HT-29 (cell line): ENCODE results near the gene PDIA6. TPM values are rescaled to one million over a fixed set of nuclear protein-coding genes. Genes with fewer than 3 reads are reported as not detected.
A peak's percentile ranks its signal among the peaks of the same experiment; 100 is the strongest.
"Not testable (repeated sequence)": the region's sequence is repeated elsewhere in the genome, so short reads cannot be mapped to it uniquely, and the experiment has no call there.

ENCODE experiments used
- DNase-seq: peaks from one replicate; pipeline ENCODE4 v3.0.0-alpha.2; 2015; ENCODE audit warnings: low spot score
- total RNA-seq: library from RNA; depleted of rRNA; stranded (reverse); fragments of >200 nt; shearing (Covaris generic); gene quantifications from 2 replicates; pipeline ENCODE4 v1.2.3, GENCODE V29; 2014

Gene PDIA6
- total RNA-seq, 1 experiment from 2014 or later: 193 TPM

DNA sequence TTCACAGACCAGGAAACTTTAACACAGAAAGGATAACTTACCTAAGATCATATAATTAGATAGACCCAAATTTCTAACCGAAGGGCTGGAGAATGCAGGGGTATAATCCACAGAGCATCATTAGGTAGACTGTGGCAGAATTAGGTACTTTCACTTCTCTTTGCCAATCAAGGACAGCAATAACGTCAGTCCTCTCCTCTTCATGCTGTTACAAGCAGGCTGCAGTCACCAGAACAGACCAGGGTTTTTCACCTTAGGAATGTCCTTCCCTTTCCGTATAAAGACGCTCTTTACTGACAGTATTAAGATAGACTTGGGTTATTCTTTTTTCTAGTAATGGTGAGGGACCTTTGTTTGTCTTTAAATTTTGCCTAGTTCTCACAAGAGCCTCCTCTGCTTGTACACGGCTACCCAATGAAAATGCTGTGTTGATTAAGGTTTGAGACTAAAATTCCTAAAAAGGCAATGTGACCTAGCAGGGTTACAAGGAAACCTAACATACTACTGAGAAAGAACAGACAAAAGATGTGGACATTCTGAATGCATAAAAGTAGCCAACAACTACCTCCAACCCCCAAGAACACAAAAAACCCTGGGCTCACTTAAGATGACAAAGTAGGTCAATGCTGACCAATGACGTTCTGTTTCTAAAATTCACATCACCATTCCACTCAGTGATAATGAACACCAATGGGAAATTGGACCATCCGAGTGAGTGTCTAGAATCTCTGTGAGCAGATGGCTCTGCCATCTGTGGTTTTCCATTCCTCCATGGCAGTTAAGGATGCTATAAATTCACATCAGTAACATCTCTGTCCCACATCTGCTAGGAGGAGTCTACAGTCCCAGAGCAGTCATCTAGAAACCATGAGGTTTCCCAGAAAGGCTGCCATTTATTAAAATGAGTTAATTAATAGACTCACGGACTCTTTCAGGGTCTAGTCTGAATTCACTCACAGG, 2.1 kb downstream of the PDIA6 start:
- no peak for DNase-seq

DNA sequence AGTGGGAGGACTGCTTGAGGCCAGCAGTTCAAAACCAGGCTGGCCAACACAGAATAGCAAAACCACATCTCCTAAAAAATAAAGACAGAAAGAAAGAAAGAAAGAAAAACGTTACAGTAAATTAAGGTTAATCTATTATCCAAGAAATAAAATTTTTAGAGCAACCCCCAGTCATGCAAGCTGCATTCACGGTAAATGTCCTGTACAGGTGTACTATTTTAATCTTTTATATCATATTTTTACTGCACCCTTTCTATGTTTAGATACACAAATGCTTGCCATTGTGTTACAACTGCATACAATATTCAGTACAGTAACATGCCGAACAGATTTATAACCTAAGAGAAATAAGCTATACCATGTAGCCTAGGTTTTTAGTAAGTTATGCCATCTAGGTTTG, 6.0 kb downstream of the PDIA6 start:
- DNase-seq: no peak

DNA sequence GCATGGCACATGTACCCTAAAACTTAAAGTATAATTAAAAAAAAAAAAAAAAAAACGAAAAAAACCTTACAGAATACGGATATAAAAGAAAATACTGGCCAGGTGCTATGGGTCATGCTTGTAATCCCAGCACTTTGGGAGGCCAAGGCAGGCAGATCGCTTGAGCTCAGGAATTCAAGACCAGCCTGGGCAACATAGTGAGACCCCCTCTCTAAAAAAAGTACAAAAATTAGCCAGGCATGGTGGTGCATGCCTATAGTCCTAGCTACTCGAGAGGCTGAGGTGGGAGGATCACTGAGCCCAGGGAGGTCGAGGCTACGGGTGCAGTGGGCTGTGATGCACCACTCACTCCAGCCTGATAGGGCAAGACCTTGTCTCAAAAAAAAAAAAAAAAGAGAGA, 6.6 kb downstream of the PDIA6 start:
- not testable (repeated sequence) for DNase-seq

DNA sequence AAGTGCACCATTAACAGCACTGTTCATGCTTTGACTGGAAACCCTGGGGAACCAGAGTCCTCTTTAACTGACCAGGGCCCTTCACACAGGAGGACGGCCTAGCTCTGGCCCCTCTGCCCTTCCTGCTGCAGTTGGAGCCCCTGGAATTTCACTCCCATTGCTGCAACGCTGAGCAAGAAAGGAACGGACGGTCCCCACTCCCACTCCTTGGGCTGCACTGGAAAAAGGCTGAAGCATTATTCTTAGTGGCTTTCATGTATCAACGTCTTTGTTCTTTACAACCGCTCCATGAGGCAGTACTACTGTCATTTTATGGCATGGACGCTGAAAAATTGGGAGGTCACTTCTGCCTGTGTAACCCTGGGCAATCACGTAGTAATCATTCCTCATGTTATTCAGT, 9.9 kb downstream of the PDIA6 start:
- no peak for DNase-seq

DNA sequence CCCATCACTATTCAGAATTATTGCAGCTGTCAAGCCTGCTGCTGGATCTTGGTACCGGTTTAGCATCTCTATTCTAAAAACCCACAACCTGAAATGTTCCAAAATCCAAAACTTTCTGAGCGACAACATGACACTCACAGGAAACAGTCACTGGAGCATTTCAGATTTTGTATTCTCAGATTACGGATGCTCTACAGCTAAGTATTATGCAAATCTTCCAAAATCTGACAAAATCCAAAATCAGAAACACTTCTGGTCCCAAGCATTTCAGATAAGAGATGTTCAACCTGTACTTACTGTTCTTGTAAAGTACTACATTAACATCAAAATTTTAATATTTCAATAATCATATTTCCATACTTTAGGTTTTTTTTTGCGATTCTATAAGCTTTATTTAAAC, 12.4 kb downstream of the PDIA6 start:
- no peak for DNase-seq

DNA sequence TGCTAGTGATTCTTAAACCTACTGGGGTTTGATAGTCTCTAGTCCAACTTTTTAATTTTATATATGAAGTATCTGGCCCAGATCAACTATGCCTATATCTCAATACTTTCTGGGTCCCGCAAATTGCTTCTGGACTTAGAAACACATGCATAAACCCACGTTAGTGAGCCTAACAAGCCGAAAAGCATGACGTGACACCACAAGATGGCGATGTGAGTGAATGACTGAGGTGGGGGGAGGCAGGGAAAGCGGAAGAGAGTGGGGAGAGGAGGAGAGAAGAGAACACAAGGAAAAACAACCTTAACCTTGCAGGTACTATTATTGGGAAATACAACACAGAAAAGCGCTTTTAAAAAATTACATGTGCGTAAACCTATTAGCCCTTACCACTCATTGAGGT, 13.8 kb downstream of the PDIA6 start:
- no peak for DNase-seq

DNA sequence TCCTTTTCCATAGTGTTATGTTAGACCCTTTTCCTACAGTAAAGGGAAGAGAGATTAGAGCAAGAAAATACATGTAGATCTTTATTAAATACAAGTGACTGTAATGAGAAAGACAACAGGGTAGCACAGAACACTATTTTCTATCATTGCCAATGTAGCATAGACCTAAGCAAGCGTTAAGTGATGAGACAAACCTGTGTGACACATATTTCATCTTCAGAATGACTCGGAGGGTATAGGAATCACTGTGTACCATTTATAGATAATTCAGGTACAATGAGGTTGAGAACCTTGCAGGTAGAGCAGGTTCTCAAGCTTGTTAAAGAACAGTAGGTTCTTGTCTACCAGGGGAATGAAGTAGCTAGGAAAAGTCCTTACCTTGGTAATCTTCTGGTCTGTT, 15.9 kb downstream of the PDIA6 start:
- DNase-seq: no peak

DNA sequence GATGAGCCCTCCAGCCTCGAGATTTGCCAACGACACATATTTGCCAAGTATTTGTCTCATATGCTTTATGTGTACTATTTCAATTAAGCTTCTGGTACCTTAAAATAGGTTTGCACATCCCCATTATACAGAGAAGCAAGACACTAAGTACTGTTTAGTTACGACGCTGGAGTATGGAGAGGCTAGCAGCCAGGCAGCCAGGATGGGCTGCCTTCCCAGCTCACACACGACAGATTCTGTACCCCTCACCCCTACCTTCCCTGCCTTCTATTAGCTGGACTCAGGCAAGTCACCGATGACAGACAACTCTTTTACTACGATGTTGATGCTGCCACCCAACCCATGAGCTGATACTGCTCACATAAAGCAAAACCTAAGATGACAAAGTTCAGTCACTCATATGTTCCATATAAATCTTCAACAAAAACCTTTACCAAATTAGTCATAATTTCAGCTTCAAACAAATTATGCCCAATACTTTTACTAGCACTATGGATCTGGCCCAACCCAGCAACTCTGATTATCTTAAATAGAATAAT, 17.0 kb downstream of the PDIA6 start:
- no peak for DNase-seq

DNA sequence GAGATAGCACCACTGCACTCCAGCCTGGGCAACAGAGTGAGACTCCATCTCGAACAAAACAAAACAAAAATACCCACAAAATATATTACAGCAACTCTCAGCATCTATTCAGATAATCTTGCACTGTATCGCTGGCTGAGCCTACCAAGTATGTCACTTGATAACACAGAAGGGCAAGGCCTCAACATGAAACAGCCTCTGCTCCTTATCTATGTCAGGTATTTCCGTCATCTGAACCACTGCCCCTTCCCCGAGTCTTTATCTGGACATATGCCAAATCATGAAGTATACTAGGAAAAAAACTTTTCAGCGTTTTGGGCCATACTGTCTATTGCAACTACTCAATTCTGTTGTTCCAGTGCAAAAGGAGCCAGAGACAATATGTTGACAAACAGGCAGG, 17.7 kb downstream of the PDIA6 start:
- no peak for DNase-seq

DNA sequence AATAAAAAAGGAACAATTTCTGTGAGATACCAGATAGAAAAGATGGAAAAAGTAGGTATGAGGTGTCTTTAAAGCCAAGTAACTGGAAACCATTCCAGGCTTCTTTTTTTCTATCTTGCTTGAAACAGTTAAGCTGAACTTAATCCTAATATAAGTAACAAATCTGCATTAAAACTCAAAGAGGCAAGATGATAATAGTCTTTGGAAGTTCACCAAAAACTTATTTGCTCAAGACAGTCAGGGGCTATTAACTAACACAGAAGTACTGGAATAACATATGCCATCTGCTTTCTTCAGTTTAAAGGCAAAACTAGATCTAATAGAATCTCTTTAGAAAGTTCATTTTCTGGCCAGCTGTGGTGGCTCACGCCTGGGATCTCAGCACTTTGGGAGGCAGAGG, 18.8 kb downstream of the PDIA6 start:
- no peak for DNase-seq

DNA sequence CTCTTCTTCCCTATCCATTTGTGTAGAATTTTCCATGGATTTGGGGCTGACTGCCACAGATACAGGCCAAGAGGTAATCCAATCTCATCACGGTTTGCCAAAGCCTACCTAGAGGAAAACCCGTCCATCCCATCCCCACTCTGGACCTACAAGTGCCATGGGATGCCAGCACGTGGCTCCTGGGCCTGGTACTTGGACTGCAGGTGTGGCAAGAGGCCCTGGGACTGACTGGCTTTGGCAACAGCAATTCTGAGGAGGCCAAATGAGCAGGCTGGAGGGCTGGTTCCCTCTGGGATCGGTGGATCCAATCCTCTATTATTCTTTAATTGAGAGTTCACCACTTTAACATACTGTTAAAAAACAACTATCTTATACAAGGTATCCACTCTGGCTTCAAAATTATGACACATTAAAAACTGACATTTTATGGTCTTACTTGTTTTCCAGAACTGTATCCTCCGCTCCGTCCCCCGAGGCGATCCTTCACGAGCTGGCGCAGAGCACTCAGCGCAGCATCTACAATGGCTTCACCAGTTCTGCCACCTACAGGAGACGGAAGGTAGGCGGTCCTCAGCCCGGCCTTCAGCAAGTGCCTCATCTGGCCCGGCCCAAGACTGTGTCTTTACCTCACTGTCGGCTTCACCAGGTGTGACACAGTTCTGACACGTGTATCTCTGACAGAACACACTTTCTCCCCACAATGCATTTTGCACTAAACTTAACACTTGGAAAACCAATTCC, 19.8 kb downstream of the PDIA6 start:
- DNase-seq: no peak

DNA sequence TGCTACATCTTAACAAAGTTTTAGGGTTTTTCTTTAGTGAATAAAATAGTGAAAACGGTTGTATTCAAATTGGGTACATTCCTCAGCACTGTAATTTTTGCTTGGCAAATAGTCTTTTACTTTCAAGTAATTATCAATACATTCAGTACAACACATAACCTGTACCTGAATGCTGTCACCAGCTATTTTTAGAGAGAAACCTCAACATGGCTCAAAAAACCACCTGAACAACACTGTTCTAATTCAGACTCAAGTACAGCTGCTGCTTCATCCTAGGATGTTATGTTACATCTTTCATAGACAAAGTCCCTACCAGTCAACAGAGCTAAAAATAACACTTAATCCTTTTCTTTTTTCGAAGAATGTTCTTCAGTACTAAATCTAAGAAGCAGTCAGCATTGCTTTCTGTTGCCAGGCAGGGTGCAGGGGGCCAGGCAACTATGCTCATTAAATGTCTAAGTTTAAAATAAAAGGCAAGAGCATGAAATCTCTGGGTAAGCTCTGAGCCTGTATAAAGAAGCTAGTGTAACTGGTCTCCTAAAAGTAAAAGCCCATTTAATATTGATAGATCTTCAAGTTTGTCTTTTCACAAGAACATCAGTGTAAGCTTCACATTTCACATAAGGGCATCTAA, 20.5 kb downstream of the PDIA6 start:
- no peak for DNase-seq

DNA sequence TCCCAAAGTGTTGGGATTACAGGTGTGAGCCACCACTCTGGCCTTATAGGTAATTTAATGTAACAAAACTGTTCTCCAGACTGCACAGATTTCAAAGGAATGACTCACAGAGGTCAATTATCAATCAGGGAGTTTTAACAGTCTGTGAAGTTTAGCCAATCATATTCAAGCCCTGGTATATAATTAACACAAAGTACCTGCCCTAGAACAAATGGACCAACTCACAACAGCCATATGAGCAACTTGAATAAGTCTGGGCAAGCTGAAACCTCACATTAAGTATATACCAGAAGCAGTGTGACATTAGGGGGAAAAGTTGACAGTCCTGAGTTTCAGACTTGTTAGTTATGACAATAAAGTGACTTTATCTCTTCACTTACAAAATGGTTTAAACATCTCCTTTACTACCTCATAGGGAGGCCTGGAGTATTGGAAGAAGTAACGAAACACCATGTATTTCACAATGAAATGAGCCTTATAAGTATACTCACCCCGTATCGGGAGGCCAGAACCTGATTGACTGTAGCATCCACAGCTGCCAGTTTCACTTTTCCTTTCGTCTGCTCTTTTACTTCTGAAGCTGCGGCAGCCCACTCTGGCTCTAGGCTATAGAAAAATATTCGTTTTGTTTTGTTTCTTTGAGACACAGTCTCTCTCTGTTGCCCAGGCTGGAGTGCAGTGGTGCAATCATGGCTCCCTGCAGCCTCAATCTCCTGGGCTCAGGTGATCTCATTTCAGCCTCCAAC, 22.2 kb downstream of the PDIA6 start:
- no peak for DNase-seq

DNA sequence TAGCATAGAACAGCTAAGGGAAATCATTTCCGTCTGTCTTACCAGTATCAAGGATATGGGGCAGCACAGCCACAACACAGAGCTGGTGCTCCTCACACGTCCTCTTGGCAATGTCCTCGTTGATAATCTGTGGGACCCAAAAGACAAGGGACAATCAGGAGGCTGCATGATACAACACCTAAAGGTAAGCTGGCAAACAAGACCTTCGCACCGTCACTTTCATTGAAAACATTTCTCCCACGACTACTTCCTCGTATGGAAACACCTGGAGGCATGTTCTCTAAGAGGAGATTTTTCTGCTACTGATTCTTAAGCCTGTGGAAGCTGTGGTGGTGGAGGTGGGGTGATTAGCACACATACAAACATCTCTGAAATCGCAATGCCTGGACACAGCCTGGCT, 23.7 kb downstream of the PDIA6 start:
- no peak for DNase-seq

DNA sequence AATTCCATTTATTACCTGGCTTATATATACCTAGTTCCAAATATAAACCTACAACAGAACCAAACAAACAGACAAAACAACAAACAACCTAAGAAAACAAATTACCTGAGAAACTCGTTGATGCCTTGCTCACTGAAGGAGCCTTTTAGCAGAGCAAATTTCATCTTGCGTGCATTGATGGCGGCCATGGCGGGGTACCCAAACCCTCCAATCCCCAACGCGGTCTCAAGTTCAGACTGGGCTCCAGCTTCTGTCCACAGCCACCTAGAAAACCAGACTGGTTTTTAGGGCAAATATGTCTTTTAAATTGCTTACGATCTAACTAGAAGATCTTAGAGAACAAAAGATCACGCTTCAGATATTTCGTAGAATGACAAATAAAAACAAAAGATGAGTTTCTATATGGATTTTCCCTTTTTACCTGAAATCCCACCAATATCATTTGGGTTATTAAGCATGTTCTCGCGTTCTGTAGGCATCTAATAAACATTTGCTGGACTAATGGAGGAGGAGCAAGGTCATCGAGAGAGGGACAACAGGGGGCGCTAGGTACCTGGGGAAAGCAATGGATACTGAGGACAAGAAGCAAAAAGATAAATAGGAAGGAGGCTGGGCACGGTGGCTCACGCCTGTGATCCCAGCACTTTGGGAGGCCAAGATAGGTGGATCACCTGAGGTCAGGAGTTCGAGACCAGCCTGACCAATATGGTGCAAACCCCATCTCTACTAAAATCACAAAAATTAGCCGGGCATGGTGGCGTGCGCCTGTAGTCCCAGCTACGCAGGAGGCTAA, 25.2 kb downstream of the PDIA6 start:
- DNase-seq: no peak

DNA sequence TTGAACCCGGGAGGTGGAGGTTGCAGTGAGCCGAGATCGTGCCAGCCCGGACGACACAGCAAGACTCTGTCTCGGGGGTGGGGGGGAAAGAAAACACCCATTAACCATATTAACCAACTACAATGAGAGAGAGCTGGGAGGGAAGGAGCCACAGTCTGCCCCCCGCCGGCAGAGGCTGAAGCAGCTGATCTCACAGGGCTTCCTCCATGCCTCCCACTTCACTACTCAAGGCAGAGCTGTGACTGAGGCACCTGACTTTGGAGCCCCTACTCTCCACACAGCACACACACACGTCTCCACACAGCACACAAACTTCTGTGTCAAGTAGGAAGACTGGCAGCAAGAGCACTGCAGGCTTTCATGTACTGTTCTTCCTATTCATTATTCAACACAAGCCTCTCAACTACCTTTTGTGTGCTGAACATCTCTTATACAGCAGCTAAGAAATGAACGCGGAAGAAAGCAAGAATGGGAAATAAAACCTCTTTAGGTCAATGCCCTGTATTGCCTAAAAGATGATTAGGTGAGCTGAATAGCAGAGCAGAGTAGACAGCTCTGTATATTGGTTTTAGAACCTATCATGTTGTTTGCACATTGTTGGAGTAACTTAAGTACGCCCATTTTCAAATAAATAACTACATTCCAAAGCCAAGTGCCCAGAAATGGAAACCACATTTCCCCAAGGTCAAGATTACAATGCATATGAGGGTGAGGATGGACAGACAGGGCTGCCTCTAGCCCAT, 26.2 kb downstream of the PDIA6 start:
- DNase-seq: no peak

DNA sequence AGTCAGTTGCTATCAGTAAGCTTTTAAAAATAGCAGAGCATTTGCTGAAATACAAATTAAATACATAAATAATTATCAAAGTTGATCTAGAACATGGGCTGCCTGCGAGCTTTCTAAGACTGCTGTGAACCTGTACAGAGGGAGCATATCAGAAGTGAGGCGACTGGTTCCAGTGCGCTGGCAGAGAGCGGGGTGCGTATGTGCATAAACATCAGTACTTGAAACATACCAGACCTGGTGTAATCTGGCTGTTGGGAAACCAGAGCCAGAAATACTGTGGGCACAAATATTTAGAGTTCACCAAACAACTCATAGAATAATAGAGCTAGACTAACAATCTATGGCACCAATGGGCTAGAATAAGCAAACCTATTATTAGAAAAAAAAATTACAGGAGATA, 27.3 kb downstream of the PDIA6 start:
- no peak for DNase-seq

DNA sequence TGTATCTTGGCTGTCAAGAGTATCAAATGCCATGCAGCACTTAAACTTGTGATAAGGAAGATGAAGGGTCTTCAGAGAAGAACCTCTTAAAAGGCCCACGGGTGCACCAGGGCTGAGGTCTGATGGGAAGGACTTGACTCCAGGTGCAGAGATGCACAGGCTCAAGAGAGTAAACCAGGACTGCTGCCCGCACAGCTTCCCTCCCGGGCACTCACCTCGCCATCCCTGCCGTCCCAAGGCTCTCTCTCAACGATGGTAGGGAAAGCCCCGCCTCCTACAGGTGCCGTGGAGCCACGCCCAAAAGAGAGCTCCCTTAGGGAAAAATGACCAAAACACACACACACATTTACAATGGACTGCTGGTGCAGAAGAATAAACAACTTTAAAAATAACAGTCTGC, 27.9 kb downstream of the PDIA6 start:
- no peak for DNase-seq

DNA sequence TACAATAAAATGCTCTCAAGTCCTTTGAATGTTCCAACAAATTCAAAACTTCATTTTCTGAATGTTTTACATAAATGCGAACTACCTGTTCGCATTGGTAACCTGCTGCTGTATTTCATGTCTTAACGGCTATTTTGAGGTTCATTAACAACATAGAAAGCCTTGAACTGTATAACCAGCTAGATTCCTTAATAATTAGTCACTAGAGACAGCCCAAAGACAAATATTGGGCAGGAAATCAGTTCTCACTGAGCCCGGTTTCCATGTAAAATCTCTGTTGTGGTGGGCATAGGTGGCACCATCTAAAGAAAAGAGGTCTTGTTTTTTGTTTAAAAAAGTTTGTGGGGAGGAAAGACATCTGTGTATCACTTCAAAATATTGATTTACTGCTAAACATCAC, 29.2 kb downstream of the PDIA6 start:
- DNase-seq: peak; percentile 54

DNA sequence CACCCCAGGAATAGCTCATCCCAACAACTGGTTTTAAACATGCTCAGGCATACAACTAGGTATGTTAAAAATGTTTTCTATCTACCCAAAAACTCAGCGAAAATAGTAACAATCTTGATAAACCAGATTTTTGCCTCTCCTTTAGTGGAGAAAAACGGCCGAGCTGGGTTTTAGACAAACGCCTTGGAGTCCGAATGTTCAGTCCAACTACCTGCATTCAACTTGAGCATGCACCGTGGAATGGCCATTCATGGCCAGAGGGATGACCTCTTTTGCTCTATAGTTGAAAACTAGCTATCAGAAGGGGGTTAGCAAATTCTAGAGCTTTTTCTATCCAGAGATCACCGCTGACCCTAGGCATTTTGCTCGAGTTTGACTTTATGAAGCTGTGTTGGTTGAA, 30.8 kb downstream of the PDIA6 start:
- no peak for DNase-seq
